Endothelial cell of umbilical vein (primary cell): ENCODE results near the gene MCHR1.

Source experiments
- CTCF ChIP-seq, 2 donors: IDR thresholded peaks; 1 replicate in 1 of 2; 2 replicates in 1 of 2; pipeline ENCODE4 v1.5.1; 2011; ENCODE audit warnings: low read length in 2 of 2, mild to moderate bottlenecking in 2 of 2, moderate library complexity in 2 of 2, control low read depth in 1 of 2, inconsistent platforms in 1 of 2, low read depth in 1 of 2; ENCODE audit not compliant: insufficient read depth in 1 of 2; ENCODE audit errors: extremely low read depth in 1 of 2
- FOS ChIP-seq: IDR thresholded peaks from 2 replicates; pipeline ENCODE4 v1.6.1; 2011; ENCODE audit warnings: mild to moderate bottlenecking, low read length, moderate library complexity, borderline replicate concordance; ENCODE audit not compliant: insufficient read depth
- POLR2AphosphoS5 ChIP-seq: IDR thresholded peaks from 2 replicates; pipeline ENCODE4 v1.6.1; 2012; ENCODE audit warnings: low read depth, mild to moderate bottlenecking, control low read depth, low read length, moderate library complexity; ENCODE audit not compliant: insufficient read depth

- TF ChIP-seq CTCF (IDR thresholded peaks at IDR 0.05; ENCODE audit: extremely low read depth in 1 of 2, insufficient read depth in 1 of 2, low read depth in 1 of 2, low read length in 2 of 2): no peak
- TF ChIP-seq POLR2AphosphoS5: no peak
- TF ChIP-seq FOS: no peak
Observed at GRCh38 chr22:40634119-40634903, 45.0 kb upstream of the MCHR1 start.
